MCF 10A (cell line): Measurements from ENCODE around the gene ZC3H10. TPM values are rescaled to one million over a fixed set of nuclear protein-coding genes. Genes with fewer than 3 reads are reported as not detected.

Experiments
- BruUV-seq: library from RNA; stranded (reverse); fragments of 400-500 nt; replicated peaks from 2 replicates; lab custom pipeline; 2021; lab: Mats Ljungman, UMichigan
- CTCF ChIA-PET: fragments of 300-600 bp; sonication (Branson Sonifier 250); formaldehyde crosslinking; extraction: SDS; loops from one replicate; lab custom pipeline; 2021; ENCODE audit warnings: antibody characterized with exemption, inconsistent platforms; lab: Yijun Ruan, JAX
- POLR2A ChIA-PET: fragments of 300-600, 350-650 bp; sonication (Branson Sonifier 250); formaldehyde crosslinking; extraction: SDS; loops from one replicate; lab custom pipeline; 2020; ENCODE audit warnings: antibody characterized with exemption, inconsistent platforms; lab: Yijun Ruan, JAX
- DNase-seq: peaks from one replicate; pipeline ENCODE4 v3.0.0-alpha.2; 2018; ENCODE audit not compliant: unreplicated experiment
- H3K27ac Mint-ChIP-seq: one replicate; pipeline ENCODE4 v1.8.0; 2022; ENCODE audit warnings: mild to moderate bottlenecking, low read depth, mixed read lengths; ENCODE audit not compliant: unreplicated experiment
- H3K27me3 Mint-ChIP-seq: one replicate; pipeline ENCODE4 v1.8.0; 2022; ENCODE audit warnings: mixed read lengths; ENCODE audit not compliant: insufficient read depth, unreplicated experiment
- H3K36me3 Mint-ChIP-seq: one replicate; pipeline ENCODE4 v1.8.0; 2022; ENCODE audit warnings: mild to moderate bottlenecking, moderate library complexity, mixed read lengths; ENCODE audit not compliant: insufficient read depth, unreplicated experiment
- H3K4me1 Mint-ChIP-seq: one replicate; pipeline ENCODE4 v1.8.0; 2022; ENCODE audit warnings: mixed read lengths; ENCODE audit not compliant: insufficient read depth, unreplicated experiment
- H3K4me3 Mint-ChIP-seq: one replicate; pipeline ENCODE4 v1.8.0; 2022; ENCODE audit warnings: mild to moderate bottlenecking, moderate library complexity, mixed read lengths; ENCODE audit not compliant: unreplicated experiment
- H3K9me3 Mint-ChIP-seq: one replicate; pipeline ENCODE4 v1.8.0; 2022; ENCODE audit warnings: mixed read lengths; ENCODE audit not compliant: unreplicated experiment
- intact Hi-C: fragments of 100-400 bp; cut with micrococcal nuclease; formaldehyde crosslinking; loops from 2 replicates; pipeline ENCODE4 v1.14.1; 2022
- total RNA-seq: library from RNA; stranded (reverse); gene quantifications from 2 replicates; pipeline ENCODE4 v1.2.3, GENCODE V29; 2022
- TF ChIP-seq, protein P1 (sequence below): fragments of 200-600 bp; IDR thresholded peaks from one replicate; pipeline ENCODE4 v1.8.0; 2022; ENCODE audit warnings: antibody characterized with exemption, mild to moderate bottlenecking; ENCODE audit not compliant: unreplicated experiment

The ZC3H10 gene
- total RNA-seq, 1 experiment from 2014 or later, result 2.8 TPM

DNA sequence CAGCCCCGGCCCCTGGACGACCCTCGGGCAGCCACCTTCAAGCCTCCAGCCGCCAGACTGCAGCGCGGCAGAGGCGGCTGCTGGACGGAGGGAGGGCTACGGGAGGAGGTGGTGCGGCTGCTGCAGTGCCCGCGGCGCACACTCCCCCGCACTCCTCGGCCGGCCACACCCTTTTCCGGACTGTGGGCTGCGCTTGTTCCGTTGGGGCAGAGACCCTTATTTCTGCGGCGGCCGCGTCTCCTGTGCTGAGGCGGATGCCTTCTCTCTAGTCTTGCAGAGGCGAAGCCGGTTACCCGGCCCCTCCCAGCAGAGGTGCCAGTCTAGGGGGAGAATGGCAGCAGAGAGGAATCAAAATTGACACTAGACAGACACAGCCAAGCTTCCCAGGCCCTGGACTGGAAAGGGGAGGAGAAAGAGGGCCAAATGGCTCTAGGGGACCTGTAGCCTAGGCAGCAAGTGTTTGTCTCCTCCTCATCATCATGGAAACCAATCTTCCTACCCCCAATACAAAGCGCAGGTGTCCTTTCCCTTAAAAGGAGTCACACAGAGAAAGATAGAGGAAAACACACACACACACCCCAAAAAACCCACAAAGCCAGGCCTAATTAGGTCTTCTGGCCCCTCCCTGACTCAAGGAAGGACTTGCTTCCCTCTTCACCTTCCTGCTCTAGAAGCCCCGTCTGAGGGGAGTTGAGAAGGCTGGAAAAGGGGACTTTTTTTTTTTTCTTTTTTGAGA lies 11.3 kb downstream of the ZC3H10 start:
- CTCF ChIA-PET, result interaction anchor here (0.9 to 2.7 kb wide), 6 partner anchors 10 to 129 kb away, joined by 3 to 11 read pairs (median 5); partner anchors contain the start of genes SMARCC2 and ZC3H10
- no TSS peak for BruUV-seq
- Mint-ChIP-seq H3K4me3 (peak overlapping the region; percentile 84), H3K9me3 (no peaks in the 10 kb centered on the region), H3K36me3 (peaks cover 49% of the 10 kb centered on the region), H3K27ac (peak overlapping the region; percentile 84), H3K4me1 (peaks cover 26% of the 10 kb centered on the region), H3K27me3 (no peaks in the 10 kb centered on the region)
- TF ChIP-seq, protein P1, sequence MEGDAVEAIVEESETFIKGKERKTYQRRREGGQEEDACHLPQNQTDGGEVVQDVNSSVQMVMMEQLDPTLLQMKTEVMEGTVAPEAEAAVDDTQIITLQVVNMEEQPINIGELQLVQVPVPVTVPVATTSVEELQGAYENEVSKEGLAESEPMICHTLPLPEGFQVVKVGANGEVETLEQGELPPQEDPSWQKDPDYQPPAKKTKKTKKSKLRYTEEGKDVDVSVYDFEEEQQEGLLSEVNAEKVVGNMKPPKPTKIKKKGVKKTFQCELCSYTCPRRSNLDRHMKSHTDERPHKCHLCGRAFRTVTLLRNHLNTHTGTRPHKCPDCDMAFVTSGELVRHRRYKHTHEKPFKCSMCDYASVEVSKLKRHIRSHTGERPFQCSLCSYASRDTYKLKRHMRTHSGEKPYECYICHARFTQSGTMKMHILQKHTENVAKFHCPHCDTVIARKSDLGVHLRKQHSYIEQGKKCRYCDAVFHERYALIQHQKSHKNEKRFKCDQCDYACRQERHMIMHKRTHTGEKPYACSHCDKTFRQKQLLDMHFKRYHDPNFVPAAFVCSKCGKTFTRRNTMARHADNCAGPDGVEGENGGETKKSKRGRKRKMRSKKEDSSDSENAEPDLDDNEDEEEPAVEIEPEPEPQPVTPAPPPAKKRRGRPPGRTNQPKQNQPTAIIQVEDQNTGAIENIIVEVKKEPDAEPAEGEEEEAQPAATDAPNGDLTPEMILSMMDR, result no peak
- intact Hi-C loops, result loop anchor here (2.0 kb wide), 1 partner anchor 21 kb away; no protein-coding TSS in a partner anchor
- POLR2A ChIA-PET, result interaction anchor here (0.9 to 5.5 kb wide), 18 partner anchors 8 to 340 kb away, joined by 3 to 165 read pairs (median 12); partner anchors contain the start of genes ERBB3, MYL6, MYL6B and PA2G4
- DNase-seq, result peak; percentile 61

DNA sequence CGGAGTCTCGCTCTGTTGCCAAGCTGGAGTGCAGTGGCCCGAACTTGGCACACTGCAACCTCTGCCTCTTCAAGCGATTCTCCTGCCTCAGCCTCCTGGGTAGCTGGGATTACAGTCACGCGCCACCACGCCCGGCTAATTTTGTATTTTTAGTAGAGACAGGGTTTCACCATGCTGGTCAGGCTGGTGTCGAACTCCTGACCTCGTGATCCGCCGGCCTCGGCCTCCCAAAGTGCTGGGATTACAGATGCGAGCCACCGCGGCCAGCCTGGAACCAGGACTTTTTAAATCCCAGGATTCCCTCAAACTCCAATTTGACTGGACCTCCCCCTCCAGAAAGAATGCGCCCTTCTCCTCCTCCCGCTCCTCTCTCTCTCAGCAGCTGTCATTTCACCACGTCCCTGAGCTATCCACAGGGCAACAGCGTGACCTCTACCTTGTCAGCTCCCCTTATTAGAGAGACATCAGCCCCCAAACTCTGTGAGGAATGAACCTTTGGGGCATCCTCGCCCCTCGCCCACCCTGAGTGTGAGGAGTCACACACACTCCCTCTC lies 12.0 kb downstream of the ZC3H10 start:
- TF ChIP-seq, protein P1, result no peak
- Mint-ChIP-seq H3K4me1 (peaks cover 26% of the 10 kb centered on the region), H3K27ac (peak overlapping the region; percentile 84), H3K27me3 (no peaks in the 10 kb centered on the region), H3K36me3 (peaks cover 53% of the 10 kb centered on the region), H3K4me3 (peak overlapping the region; percentile 84), H3K9me3 (no peaks in the 10 kb centered on the region)
- POLR2A ChIA-PET, result interaction anchor here (1.1 to 5.5 kb wide), 6 partner anchors 10 to 59 kb away, joined by 5 to 165 read pairs (median 52); partner anchors contain the start of genes MYL6, MYL6B, RPL41 and SMARCC2
- BruUV-seq, result no TSS peak
- DNase-seq, result no peak
- intact Hi-C loops, result loop anchor here (2.0 kb wide), 1 partner anchor 21 kb away; no protein-coding TSS in a partner anchor
- CTCF ChIA-PET, result interaction anchor here (0.6 to 2.7 kb wide), 6 partner anchors 10 to 60 kb away, joined by 3 to 11 read pairs (median 5); partner anchors contain the start of genes SMARCC2 and ZC3H10

DNA sequence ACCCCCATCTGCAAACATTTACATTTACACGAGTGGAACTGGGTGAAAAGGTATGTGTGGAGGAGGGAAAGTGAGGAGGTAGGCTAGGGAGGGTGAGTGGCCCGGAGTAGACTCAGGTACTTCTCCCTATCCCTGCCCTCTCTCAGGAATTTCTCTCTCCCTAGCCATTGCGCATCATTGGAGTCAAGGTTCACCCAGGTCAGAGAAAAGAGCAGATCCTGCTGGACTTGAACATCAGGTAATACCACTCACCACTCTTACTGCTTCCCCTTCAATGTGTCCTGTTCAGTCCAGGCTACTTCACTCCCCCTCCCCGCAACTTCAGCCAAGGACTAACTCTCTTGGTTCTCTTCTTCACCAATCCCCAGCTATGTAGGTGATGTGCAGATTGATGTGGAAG lies 12.8 kb downstream of the ZC3H10 start:
- Mint-ChIP-seq H3K4me3 (peak overlapping the region; percentile 84), H3K27ac (no peak overlapping the region), H3K9me3 (no peaks in the 10 kb centered on the region), H3K36me3 (peaks cover 62% of the 10 kb centered on the region), H3K4me1 (peaks cover 25% of the 10 kb centered on the region), H3K27me3 (no peaks in the 10 kb centered on the region)
- no peak for DNase-seq
- intact Hi-C loops, result no loop called here
- CTCF ChIA-PET, result interaction anchor here (1.0 to 2.7 kb wide), 3 partner anchors 12 to 57 kb away, joined by 3 to 11 read pairs (median 7); partner anchors contain the start of gene ZC3H10
- no TSS peak for BruUV-seq
- TF ChIP-seq, protein P1, result no peak
- POLR2A ChIA-PET, result interaction anchor here (1.0 to 5.5 kb wide), 5 partner anchors 9 to 59 kb away, joined by 3 to 165 read pairs (median 6); partner anchors contain the start of genes MYL6B, RPL41, SMARCC2 and ZC3H10

DNA sequence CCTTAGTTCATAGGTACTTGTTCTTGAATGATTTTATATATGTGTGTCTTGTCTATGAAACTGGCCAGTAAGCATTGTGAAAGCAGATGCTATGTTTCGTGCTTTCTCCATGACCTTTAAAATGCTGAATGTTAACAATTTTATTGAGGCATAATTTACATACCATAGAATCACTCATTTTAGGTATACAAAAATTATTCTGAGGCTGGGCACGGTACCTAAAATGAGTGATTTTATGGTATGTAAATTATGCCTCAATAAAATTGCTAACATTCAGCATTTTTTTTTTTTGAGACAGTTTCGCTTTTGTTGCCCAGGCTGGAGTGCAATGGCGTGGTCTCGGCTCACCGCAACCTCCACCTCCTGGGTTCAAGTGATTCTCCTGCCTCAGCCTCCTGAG lies 16.8 kb downstream of the ZC3H10 start:
- H3K36me3 Mint-ChIP-seq, result peaks cover 95% of the 10 kb centered on the region
- H3K27ac Mint-ChIP-seq, result no peak overlapping the region
- intact Hi-C loops, result no loop called here
- no TSS peak for BruUV-seq
- POLR2A ChIA-PET, result interaction anchor here (0.8 kb wide), 1 partner anchor 19 kb away, joined by 3 read pairs; no protein-coding TSS in a partner anchor
- no peak for DNase-seq
- H3K27me3 Mint-ChIP-seq, result no peaks in the 10 kb centered on the region
- TF ChIP-seq, protein P1, result no peak
- no peaks in the 10 kb centered on the region for H3K9me3 Mint-ChIP-seq
- CTCF ChIA-PET, result no interaction called here
- H3K4me3 Mint-ChIP-seq, result no peak overlapping the region
- H3K4me1 Mint-ChIP-seq, result peaks cover 6% of the 10 kb centered on the region
